ENCODE measurements around the gene TMPRSS11D.

DNA sequence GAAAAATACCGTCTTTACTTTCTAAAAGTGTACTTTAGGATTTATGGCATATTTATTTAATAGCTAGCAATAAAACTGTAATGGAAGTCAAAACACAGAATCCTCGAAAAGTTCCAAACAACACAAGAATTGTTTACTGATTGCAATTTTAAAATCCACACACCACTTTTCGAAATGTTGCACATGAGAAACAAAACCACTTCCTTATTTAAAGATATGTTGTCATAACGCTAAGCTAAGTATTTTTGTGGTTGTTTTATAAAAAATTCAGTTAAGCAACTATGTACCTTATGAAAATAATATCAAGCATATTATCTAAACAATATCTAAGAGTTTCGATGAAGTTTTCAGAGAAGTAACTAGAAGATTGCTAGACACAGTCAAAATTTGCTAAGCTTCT is 344 bp downstream of the TMPRSS11D start:
- TF ChIP-seq, protein P1, sequence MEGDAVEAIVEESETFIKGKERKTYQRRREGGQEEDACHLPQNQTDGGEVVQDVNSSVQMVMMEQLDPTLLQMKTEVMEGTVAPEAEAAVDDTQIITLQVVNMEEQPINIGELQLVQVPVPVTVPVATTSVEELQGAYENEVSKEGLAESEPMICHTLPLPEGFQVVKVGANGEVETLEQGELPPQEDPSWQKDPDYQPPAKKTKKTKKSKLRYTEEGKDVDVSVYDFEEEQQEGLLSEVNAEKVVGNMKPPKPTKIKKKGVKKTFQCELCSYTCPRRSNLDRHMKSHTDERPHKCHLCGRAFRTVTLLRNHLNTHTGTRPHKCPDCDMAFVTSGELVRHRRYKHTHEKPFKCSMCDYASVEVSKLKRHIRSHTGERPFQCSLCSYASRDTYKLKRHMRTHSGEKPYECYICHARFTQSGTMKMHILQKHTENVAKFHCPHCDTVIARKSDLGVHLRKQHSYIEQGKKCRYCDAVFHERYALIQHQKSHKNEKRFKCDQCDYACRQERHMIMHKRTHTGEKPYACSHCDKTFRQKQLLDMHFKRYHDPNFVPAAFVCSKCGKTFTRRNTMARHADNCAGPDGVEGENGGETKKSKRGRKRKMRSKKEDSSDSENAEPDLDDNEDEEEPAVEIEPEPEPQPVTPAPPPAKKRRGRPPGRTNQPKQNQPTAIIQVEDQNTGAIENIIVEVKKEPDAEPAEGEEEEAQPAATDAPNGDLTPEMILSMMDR (conservative IDR thresholded peaks at IDR 0.05; ENCODE audit: low read length): no peak
- no peak for TF ChIP-seq EZH2phosphoT487 (IDR thresholded peaks at IDR 0.05; ENCODE audit: borderline replicate concordance, low read depth, low read length)
